MM.1S (cell line): ENCODE results near the gene SLITRK6.

ENCODE experiments used
- CTCF ChIP-seq: fragments of 300-600 bp; sonication (generic); IDR thresholded peaks from 2 replicates; pipeline ENCODE4 v1.5.1; 2016; ENCODE audit warnings: antibody characterized with exemption, low read length, mixed read lengths
- EZH2phosphoT487 ChIP-seq: fragments of 300-600 bp; sonication (generic); IDR thresholded peaks from 2 replicates; pipeline ENCODE4 v1.6.1; 2018; ENCODE audit warnings: antibody characterized with exemption, low read length

DNA sequence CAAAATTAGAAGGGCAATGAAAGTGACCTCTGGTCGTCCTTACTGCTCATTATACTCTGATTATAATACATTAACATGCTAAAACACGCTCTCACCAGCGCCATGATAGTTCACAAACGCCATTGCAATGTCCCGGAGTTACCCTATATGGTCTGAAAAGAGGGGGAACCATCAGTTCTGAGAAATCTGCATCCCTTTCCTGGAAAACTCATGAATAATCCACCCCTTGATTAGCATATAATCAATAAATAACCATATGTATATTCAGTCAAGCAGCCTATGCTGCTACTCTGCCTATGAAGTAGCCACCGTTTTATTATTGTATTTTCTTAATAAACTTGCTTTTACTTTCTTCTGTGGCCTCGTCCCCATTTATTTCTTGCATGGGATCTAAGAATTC lies 24.6 kb upstream of the SLITRK6 start:
- TF ChIP-seq CTCF (no peak), EZH2phosphoT487 (no peak)
